GM19035 (cell line): ENCODE data around the gene PALMD.

ENCODE experiments used
- ATAC-seq: cut with Tn5 transposase; IDR thresholded peaks from one replicate; pipeline ENCODE4 v1.9.1; 2021; ENCODE audit not compliant: unreplicated experiment

Gene PALMD

GRCh38 chr1:99634971-99635624 is 10.8 kb upstream of the PALMD start:
- ATAC-seq, result no peak

GRCh38 chr1:99635664-99636063 is 10.2 kb upstream of the PALMD start:
- no peak for ATAC-seq

- ATAC-seq, result no peak
Measured at GRCh38 chr1:99636647-99637175, 9.2 kb upstream of the PALMD start.

GRCh38 chr1:99638853-99639252 is 7.1 kb upstream of the PALMD start:
- no peak for ATAC-seq

GRCh38 chr1:99639408-99639807 is 6.5 kb upstream of the PALMD start:
- ATAC-seq, result no peak

GRCh38 chr1:99639945-99640344 is 6.0 kb upstream of the PALMD start:
- ATAC-seq, result no peak

GRCh38 chr1:99640672-99641071 is 5.2 kb upstream of the PALMD start:
- ATAC-seq, result no peak

GRCh38 chr1:99641558-99641957 is 4.4 kb upstream of the PALMD start:
- no peak for ATAC-seq

GRCh38 chr1:99642053-99642452 is 3.9 kb upstream of the PALMD start:
- no peak for ATAC-seq

- no peak for ATAC-seq
Measured at GRCh38 chr1:99643021-99643779, 2.7 kb upstream of the PALMD start.

GRCh38 chr1:99644279-99645004 is 1.5 kb upstream of the PALMD start:
- no peak for ATAC-seq

- no peak for ATAC-seq
Measured at GRCh38 chr1:99645203-99645602, 710 bp upstream of the PALMD start.

GRCh38 chr1:99646868-99647267 is 955 bp downstream of the PALMD start:
- no peak for ATAC-seq

- ATAC-seq, result no peak
Measured at GRCh38 chr1:99647490-99647889, 1.6 kb downstream of the PALMD start.

GRCh38 chr1:99648107-99648506 is 2.2 kb downstream of the PALMD start:
- no peak for ATAC-seq

GRCh38 chr1:99650030-99650429 is 4.1 kb downstream of the PALMD start:
- ATAC-seq, result no peak

- no peak for ATAC-seq
Measured at GRCh38 chr1:99650773-99651437, 5.0 kb downstream of the PALMD start.

- no peak for ATAC-seq
Measured at GRCh38 chr1:99652881-99653281, 7.0 kb downstream of the PALMD start.

GRCh38 chr1:99655376-99655775 is 9.5 kb downstream of the PALMD start:
- ATAC-seq, result no peak

GRCh38 chr1:99656701-99657100 is 10.8 kb downstream of the PALMD start:
- no peak for ATAC-seq
